GM19452 (cell line): ENCODE data around the gene NF1.

Experiments
- ATAC-seq: cut with Tn5 transposase; IDR thresholded peaks from one replicate; pipeline ENCODE4 v1.9.1; 2021; ENCODE audit not compliant: unreplicated experiment

NF1 gene

DNA sequence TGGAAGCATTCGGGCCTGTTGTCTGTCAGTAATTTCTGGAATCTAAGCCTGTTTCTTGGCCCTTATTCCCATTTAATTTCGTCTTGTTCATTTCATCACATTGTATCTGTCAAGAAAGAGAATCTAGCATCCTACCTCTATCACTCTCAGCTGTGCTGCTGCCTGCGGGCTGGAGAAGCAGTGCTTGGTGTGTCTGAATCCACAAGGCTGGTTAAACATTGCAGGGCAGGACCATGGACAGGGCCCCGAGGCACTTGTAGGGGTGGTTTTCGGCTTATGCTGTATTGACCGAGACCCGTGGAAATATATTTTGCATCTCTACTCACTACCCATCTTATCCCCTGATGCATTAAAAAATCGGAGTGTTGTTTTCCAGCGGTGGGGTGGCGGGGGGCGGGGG is 299.8 kb downstream of the NF1 start:
- no peak for ATAC-seq

DNA sequence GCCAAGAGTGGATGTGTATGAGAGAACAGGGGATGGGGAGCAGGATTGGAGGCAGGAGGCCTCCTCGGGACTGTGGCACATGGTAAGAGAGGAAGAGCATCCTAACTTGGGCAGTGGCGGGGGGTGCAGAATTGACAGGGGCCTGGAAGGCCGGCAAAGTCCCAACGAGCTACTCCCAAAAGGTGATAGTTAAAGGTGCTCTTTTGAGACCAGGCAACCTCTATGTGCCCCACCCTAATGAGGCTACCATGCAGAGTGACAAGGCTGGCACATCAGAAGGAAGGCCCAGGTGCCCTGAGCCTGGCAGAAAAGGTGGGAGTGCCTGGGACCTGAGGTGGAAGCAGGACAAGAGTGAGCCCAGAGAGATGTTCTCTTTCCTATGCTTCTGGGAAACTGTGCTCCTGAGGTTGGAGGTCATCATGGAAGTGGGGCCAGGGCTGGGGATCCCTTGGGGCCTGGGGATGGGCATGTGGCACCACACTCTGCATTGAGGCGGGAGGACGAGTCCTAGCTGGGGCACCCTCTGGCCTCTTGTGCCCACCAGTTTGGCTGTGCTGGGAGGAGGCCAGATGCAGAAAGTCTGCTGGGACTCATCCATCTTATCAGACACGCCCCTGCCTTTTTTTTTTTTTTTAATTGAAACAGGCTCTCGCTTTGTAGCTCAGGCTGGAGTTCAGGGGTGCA is 302.6 kb downstream of the NF1 start:
- ATAC-seq: no peak

DNA sequence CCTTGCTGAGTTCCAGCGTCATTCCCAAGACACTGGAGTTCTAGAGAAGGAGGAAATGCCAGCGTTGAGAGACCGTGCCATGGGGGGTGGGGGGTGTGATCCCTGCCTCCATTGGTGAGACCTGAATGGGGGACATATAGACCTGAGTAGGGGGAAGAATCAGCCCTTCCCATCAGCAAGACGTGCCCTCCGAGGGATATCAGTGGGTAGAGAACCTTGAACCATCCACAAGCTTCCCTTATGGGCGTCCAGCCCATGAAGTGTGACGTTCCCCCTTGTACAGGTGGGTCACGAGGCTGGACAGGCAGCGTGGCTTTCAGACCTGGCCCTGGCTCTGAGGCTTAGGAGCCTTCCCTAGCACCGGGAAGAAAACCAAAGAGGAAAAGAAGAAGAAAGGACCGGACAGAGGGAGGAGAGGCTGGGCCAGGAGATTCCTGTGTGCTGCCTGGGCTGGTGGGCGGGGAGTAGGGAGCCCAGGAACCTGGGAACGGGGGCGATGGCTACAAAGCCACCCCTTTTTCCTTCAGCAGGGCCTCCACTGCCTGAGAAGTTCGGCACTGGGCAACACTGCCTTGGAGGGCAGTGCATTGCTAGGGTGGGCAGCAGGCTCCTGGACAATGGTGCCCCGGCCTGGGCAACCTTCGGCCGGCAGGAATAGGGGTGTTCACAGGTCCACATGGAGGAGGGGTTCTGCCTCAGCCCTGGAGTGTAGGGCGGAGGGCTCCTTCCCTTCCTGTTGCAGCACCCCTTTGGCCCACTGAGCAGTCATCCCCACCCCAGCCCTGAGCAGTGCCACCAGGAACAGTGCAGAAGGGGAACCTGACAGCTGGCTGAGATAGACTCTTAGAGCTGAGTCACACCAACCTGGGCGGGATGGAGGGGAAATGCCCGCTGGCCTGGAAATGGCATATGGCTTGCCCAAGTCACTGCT is 303.9 kb downstream of the NF1 start:
- no peak for ATAC-seq

DNA sequence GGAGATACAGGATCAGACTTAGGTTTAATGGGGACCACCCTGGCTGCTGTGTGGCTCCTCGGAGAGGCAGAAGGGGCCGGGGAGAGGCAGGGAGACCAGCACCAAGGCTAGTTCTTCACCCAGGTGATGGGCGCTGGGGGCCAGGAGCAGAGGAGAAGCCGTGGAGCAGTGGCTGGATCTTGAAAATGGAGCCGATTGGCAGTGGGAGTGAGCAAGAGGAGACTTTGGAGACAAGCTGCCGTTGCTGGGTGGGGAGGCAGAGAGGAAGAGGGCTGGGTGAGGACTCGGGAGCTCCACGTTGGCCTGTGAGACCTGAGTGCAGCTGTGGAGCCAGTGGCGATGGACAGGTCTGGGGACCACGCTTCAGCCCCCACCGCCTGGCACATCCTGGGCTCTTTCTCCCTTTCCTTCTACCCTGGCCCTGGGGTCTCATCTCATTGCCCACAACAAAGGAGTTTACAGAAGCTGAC is 305.7 kb downstream of the NF1 start:
- ATAC-seq: no peak

DNA sequence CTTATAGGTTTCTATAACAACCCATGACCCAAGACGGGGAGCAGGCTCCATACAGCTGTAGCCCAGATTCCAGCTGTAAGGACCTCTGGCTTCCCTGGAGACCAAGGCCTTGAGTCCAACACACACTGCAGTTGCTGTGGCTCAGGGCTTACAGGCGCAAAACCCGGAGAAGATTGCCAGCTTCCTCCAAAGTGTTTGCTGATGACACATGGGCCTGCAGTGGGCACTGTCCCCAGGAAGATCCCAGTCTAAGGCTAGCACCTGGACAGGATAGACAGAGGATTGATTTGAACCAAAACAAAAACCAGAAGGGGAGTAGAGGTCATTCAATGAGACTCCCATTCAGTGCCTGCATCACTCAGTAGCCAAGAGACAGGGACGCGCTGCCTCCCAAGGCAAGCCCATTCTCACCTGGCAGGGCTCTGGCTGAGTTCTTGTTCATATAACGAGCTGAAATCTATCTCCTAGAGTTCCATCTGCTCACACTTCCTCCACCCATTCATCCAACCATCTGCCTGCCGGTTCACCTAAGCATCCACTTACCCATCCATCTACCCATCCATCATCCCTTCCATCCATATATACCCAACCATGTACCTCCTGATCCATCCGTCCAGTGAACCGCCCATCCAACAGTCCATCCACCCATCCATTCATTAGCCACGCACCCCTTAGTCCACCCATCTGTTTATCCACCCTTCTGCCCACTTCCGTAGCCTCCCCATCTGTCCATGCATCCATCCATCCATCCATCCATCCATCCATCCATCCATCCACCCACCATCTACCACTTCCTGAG is 306.9 kb downstream of the NF1 start:
- ATAC-seq: no peak

DNA sequence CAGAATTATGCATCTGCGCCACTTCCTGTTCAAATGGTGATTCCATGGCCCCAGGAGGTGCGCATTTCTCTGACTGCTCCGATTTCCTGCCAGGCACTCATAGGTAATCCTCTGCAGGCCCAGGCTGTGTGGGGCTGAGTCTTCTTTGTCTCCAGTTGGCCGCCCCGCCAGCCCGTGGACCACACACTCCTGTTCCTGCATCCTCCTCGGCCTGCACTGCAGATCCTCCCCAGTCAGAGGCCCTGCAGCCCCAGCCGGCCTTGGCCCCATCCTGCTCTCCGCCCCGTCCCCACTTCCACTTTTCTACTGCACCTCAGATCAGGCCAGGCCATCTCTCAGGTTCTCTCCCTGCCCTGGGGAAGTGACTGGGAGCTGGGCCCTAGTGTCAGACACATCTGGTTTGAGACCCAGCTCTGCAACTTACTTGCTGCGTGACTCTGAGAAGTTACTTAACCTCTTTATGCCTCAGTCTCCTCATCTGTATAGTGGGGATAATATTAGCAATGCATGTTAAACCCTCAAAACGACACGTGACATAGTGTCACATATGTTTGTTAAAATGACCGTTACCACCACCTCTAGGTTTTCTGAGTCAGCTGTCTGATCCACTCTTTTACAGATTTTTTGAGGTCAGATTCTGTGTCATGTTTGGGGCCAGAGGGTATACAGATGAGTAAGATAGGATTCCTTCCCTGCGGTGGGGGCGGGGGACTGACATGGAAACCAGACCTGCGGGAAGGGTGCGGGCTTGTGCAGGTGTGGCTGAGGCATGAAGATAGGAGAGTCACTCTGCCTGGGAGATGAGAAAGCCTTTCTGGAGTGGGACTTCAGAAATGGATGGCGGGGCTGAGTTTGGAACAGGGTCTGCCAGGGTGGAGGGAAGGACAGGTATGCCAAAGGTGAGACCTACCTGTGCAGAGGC is 309.5 kb downstream of the NF1 start:
- no peak for ATAC-seq

DNA sequence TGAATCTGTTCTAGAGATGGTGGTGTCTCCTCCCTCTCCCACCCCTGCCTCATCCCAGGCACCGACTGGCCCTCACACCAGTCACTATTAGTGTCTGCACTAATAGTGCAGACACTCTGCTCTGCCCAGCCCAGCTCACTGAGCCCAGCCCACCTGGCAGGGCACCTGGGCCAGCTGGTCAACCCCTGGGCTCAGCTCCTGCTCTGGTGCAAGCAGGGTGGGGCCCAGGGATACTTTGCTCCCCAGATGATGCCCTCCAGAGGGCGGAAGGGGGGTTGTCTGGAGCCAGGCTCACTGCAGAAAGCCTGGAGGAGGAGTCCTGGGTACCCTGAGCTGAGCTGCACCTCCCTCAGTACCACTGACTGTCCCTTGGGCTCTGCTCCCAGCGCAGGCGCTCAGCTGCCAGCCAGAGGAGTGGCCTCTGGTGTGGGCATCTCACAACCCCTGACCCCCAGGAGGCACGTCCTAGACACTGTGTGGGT is 311.2 kb downstream of the NF1 start:
- ATAC-seq: no peak

DNA sequence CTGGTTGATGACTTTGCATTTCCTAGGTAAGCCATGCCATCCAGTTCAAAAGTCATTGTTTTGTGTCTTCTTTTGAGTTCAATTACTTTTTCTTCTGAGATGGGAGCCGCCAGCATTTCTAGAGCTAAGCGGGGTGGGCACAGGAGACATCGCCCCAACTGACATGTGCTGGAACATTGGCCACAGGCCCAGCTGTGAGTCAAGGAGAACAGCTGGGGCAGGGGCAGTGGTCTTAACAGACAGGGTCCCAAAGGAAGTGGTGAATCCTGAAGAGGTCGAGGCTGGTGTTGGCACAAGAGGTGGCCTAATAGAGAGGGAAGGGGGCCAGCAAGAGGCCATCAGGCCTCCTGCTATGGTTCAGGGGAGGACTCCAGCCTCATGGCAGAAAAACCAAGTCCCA is 313.8 kb downstream of the NF1 start:
- no peak for ATAC-seq

DNA sequence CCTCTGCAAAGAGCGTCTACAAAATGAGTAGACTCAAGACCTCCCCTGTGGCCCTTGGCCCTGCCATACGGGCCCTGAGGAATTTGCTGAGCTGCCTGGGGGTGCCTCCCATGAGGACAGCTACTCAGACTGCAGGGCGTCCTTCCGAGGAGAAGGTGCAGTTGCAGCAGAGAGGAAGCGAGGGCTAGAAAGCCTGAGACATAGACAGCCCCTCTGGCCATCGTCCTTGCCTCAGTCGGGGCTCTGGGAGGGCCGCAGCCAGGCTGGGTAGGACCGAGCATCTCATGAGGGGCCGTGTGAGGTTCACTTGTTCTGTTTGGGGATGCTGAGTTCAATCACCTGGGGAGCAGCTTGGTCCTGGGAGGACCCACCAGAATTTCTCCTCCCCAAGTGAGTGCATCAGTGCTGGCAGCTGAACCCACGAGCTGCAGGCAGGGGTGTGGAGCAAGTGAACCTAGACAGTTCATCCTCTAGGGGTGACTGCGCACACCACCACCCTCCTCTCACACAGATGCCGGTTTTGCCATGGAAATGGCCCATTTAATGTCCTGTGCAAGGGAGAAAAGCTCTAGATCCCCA is 317.0 kb downstream of the NF1 start:
- ATAC-seq: no peak

DNA sequence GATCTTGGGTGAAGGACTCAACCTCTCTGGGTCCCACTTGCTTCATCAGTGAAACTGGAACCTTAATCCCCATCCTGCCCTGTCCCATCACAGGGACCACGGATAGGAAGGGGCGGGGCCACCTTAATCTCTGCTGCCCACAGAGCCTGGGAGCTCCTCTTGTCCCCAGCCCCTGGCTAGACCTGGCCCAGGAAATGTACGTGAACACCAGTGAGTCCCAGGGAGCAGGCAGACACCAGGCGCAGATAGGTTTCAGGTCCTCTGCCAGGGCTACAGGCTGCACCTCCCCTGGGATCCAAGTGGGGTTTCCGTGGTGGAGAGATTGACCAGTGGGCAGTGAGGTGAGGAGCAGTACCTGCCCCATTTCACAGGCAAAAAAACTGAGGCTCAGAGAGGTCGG is 317.7 kb downstream of the NF1 start:
- no peak for ATAC-seq

DNA sequence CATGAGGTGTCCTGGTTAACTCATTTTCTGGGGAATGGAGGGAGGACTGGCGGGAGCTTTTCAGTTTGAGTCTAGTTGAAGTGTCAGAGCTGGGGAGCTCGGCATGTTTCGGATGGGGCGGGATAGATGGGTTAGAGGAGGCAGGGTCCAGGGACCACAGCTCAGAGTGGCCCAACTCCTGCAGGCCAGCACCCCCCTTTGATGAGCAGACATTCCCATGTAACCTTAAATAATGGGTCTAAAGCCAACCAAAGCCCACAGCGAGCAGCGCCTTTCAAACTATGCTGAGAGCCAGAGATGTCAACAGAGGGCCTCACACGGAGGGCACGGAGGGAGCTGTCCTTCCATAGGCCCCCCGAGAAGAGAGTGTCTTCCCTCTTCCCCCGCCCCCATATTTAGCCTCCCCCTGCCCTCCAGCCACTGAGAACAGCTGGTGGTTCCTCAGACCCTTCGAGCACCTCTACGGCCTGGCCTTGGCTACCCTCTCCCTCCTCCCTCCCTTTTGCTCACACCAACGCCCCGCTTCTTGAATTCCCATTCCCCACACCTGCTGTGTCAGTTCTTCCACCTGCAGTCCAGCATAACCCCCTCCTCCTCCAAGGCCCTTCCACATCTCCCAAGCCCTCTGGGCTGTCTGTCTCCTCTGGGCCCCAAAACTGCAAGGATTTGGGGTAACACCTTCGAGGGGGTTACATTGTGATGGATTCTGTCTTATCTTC is 318.5 kb downstream of the NF1 start:
- no peak for ATAC-seq

DNA sequence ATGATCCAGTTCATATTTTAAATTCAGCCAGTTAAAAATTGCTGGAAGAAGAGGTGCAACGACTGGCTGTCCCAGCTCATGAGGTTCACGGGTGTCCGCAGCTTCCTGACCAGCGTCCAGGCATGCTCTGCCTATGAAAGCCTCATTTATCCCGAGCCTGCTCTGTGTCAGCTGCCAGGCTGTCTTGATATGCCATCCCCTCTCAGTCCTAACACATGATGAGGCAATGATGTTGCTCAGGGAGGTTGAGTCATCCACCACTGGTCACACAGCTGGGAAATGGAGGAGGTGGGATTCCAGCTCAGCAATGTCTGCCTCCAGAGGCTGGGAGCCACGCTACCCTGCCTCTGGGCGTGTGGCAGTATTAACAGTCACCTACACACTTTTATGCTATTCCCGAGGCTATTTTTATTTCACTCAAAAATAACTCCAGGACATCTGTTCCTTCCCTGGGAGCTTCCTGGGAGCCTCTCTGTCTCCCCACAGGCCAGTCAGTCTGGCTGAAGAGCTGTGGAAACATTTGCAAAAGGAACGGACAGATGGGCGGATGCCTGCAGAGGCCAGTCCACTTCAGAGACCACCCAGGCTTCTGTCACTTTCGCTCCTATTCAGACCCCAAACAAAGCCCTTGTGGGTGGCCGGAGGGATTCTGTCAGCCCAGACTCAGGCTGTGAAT is 319.2 kb downstream of the NF1 start:
- ATAC-seq: no peak

DNA sequence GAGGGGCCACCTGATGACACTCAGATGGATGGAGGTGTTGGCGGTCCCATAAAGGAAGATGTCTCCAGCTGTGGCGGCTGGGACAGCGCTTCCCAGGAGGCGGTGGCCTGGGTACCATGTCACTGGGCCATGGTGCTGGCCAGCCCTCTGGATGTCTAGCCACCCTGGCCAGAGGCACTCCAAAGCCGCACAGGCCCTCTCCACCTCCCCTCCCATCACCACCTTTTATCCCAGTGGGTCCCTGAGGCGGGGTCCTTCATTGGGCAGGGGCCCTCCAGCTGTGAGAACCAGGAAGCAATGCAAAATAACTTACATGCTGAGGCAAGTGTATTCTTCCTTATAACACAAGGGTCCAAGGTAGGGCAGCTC is 319.8 kb downstream of the NF1 start:
- no peak for ATAC-seq

DNA sequence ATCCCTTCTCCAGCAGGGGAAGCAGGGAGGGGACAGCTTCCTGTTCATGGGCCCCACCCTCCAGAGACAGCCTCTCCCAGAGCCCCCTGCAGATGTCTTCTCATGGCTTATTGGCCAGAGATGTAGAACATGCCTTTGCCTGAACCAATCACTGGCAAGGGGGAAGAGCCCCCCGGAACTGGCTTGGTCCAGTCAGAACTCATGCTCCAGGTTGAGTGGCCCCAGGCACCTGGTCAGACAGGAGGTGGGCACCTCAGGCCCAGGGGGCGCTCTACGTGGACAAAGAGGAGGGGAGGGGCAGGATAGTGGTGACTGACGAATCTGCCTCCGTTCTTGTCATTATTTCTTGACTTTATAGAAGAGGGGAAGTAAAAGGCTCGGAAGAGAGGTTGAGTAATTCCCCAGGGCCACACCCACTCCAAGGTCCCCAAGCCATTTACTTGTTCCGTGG is 320.3 kb downstream of the NF1 start:
- no peak for ATAC-seq

DNA sequence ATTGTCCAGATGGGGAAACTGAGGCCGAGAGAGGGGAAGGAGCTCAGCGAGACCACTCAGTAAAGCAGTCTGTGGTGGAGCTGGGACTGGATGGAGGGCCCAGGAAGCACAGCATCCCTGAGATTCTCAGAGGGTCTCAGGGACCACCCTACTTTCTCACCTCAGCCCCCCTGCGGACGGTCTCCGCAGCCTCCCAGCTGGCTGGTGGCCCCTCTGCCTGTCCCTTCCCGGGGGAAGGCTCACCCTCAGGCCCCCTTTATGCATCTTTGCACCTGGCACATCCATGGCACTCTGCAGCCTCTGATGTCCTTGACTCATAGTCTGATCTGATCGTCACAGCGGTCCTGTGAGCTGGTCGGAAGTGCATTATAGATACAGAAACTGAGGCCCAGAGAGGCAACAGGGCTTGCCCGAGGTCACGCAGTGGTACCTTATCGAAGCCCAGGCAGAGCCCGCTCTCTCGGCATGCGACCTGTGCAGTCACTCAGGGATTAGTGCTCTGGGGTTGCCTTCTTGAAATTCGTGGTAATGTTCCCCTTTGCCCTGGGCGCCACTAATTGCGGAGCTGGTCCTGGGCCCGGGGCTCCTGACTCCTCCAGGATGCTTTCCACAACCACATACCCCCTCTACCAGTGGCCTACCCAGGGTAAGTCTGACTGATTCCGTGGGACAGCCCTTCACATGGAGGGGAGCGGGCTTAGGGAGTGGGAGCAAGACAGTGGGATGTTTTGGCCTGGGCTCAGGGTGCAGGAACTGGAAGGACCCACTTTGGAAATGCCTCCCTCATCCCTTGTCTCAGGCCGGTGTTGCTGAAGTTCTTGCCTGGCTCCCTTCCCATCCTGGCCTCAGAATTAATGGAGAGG is 321.1 kb downstream of the NF1 start:
- ATAC-seq: no peak

DNA sequence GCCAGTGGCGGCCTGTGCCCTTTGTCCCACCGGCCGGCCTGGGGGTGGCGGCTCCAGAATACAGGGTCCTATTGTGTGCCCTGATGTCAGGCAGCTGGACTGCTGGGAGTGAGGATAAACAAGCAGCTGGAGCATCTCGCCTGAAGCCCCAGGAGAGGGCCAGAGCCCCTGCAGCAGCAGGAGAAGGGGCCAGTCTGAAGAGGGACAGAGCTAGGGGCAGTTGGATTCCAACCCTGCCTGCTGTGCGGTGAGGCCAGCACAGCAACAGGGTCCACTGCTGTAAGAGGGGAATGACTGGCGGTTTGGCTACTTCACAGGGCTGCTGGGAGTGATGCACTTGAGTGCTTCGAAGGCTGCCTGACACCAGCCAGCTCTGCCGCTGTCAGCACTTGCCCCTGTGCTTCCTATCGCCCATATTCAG is 321.7 kb downstream of the NF1 start:
- ATAC-seq: no peak

DNA sequence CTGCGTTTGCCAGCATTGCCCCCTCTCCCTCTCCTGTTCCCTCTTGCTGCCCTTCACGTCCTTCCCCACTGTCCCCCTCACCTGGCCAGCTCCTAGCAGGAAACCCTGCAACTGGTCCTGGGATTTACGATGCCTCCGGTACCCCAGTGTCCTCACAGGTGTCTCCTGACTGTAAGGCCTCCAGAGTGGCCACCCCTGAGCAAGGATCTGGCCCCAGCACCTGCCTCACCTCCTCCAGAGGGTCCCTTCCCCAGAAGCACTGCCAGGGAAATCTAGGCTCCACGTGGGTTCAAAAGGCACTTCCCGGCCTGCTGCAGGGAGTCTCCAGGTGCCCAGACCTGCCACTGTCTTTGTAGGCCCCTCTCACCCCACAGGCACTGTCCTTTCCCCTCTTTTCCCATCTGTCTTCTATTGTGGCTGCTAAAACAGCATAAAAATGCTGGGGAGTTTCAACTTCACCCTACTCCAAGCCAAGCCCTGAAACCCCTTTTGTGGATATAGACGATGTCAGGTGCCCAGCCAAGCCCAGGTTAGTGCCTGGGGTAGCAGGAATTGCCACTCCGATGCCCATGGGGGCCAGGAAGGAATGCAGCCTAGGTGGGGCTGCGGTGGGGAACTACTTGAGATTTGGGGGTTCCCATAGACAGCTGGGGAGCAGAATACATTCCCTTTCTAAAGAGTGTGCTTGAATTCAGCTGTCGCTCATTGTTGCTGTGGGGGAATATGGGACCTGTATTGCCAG is 322.4 kb downstream of the NF1 start:
- no peak for ATAC-seq
